Thyroid gland (tissue), 4 donors: Measurements from ENCODE around the gene CACNA1B.

Source experiments
- POLR2A ChIP-seq, 2 donors: fragments of 450-650 bp; IDR thresholded peaks; one replicate each; pipeline ENCODE4 v1.6.1; 2017; ENCODE audit warnings: antibody characterized with exemption in 2 of 2, mild to moderate bottlenecking in 2 of 2, moderate library complexity in 1 of 2
- TF ChIP-seq, protein P1 (sequence below), 6 experiments: fragments of 200-600 bp in 3 of 6; fragments of 450-650 bp in 3 of 6; sonication (generic) in 3 of 6; IDR thresholded peaks; one replicate each; pipeline ENCODE4 v1.5.1; 2016 to 2019; ENCODE audit warnings: antibody characterized with exemption in 6 of 6, mild to moderate bottlenecking in 2 of 6, inconsistent platforms in 1 of 6, moderate library complexity in 1 of 6

DNA sequence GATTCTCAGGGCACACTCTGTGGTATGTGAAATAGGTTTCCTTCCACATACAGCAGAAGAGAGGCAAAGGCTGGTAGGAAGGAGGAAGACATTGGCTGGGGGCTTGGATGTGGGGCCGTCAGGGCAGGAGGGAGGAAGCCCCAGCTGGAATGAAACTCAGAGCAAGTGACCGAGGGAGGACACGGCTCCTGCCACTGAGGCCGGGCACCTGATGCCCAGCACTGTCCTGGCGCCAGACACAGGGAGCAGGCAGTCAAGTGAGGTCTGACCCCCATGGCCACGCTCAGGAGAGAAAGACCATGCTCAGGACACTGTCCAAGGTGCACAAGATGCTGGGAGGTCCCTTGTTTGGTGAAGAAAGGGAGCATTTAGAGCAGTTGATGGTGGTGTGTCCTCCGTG is 245.5 kb downstream of the CACNA1B start:
- TF ChIP-seq, protein P1, sequence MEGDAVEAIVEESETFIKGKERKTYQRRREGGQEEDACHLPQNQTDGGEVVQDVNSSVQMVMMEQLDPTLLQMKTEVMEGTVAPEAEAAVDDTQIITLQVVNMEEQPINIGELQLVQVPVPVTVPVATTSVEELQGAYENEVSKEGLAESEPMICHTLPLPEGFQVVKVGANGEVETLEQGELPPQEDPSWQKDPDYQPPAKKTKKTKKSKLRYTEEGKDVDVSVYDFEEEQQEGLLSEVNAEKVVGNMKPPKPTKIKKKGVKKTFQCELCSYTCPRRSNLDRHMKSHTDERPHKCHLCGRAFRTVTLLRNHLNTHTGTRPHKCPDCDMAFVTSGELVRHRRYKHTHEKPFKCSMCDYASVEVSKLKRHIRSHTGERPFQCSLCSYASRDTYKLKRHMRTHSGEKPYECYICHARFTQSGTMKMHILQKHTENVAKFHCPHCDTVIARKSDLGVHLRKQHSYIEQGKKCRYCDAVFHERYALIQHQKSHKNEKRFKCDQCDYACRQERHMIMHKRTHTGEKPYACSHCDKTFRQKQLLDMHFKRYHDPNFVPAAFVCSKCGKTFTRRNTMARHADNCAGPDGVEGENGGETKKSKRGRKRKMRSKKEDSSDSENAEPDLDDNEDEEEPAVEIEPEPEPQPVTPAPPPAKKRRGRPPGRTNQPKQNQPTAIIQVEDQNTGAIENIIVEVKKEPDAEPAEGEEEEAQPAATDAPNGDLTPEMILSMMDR (IDR thresholded peaks at IDR 0.05): no peak
- TF ChIP-seq POLR2A (IDR thresholded peaks at IDR 0.05): no peak
